ENCODE results near the gene HOXC4.
"Not testable (repeated sequence)": the region's sequence is repeated elsewhere in the genome, so short reads cannot be mapped to it uniquely, and the experiment has no call there.

The HOXC4 gene

DNA sequence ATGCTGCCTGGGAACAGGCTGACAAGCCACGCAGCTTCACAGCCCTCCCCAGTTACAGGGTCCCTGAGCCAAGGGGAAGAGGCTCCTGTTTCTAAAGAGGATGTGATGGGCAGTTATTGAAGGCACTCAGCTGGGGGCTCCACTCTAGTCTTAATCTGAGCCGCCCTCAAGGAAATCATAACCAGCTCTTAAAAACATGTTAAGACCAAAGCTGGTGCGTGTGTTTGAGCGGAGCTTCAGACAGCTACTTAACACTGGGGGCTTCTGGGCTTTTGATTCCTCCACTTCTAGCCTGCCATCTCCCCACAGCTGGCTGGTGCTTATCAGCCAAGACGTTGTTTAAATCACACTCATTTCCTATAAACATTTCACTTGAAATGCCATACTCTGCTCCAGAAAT lies 42.3 kb downstream of the HOXC4 start:
- not testable (repeated sequence) for H4K20me1 ChIP-seq (ENCODE audit: insufficient read depth, low read length); H3K79me2 ChIP-seq (ENCODE audit: low read length); H3K36me3 ChIP-seq (replicated peaks; ENCODE audit: low read depth, low read length); H3K4me2 ChIP-seq (ENCODE audit: low read length); H3K9ac ChIP-seq (ENCODE audit: low read length); H2AFZ ChIP-seq (ENCODE audit: low read depth, low read length); H3K27ac ChIP-seq (ENCODE audit: low read length); H3K9me3 ChIP-seq (ENCODE audit: insufficient read depth, low read length); H3K4me3 ChIP-seq (ENCODE audit: low read length); H3K27me3 ChIP-seq (ENCODE audit: low read depth, low read length); H3K4me1 ChIP-seq (ENCODE audit: low read length)

GRCh38 chr12:54098644-54099043 lies 45.0 kb downstream of the HOXC4 start:
- not testable (repeated sequence) for H2AFZ ChIP-seq (ENCODE audit: low read depth, low read length); H3K36me3 ChIP-seq (replicated peaks; ENCODE audit: low read depth, low read length); H3K27me3 ChIP-seq (ENCODE audit: low read depth, low read length); H3K27ac ChIP-seq (ENCODE audit: low read length); H3K4me1 ChIP-seq (ENCODE audit: low read length); H3K9me3 ChIP-seq (ENCODE audit: insufficient read depth, low read length); H3K4me3 ChIP-seq (ENCODE audit: low read length); H3K9ac ChIP-seq (ENCODE audit: low read length); H3K79me2 ChIP-seq (ENCODE audit: low read length); H3K4me2 ChIP-seq (ENCODE audit: low read length); H4K20me1 ChIP-seq (ENCODE audit: insufficient read depth, low read length)

GRCh38 chr12:54100588-54100987 lies 47.0 kb downstream of the HOXC4 start:
- H3K27me3 ChIP-seq (ENCODE audit: low read depth, low read length), result not testable (repeated sequence)

DNA sequence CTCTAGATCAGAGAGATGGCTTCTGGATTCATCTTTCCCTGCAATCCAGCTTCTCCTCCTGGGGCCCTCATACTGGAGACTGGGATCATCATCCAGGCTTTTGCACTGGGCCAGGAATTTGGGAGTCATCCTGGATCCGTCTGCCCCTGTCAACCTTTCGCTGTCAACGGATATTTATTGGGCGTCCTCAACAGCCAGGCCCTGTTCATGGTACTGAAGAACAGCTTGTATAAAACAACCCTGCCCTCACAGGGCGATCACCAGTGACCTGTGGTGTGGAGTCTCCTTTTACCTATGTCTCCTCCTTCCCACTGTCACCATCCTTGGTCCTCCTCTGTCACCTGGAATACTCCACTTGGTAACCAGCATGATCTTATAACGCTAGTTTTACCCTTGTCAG lies 48.6 kb downstream of the HOXC4 start:
- H3K79me2 ChIP-seq (ENCODE audit: low read length); H3K27me3 ChIP-seq (ENCODE audit: low read depth, low read length); H3K9me3 ChIP-seq (ENCODE audit: insufficient read depth, low read length); H3K36me3 ChIP-seq (replicated peaks; ENCODE audit: low read depth, low read length); H4K20me1 ChIP-seq (ENCODE audit: insufficient read depth, low read length); H3K4me2 ChIP-seq (ENCODE audit: low read length); H2AFZ ChIP-seq (ENCODE audit: low read depth, low read length); H3K9ac ChIP-seq (ENCODE audit: low read length); H3K4me3 ChIP-seq (ENCODE audit: low read length); H3K4me1 ChIP-seq (ENCODE audit: low read length); H3K27ac ChIP-seq (ENCODE audit: low read length): not testable (repeated sequence)

More at GRCh38 chr12:54100588-54100987, 47.0 kb downstream of the HOXC4 start:
- H3K4me2 ChIP-seq (ENCODE audit: low read length); H2AFZ ChIP-seq (ENCODE audit: low read depth, low read length); H3K9ac ChIP-seq (ENCODE audit: low read length); H4K20me1 ChIP-seq (ENCODE audit: insufficient read depth, low read length); H3K9me3 ChIP-seq (ENCODE audit: insufficient read depth, low read length); H3K4me3 ChIP-seq (ENCODE audit: low read length); H3K27ac ChIP-seq (ENCODE audit: low read length); H3K4me1 ChIP-seq (ENCODE audit: low read length); H3K79me2 ChIP-seq (ENCODE audit: low read length); H3K36me3 ChIP-seq (replicated peaks; ENCODE audit: low read depth, low read length): not testable (repeated sequence)

- H2AFZ ChIP-seq (ENCODE audit: low read depth, low read length); H3K36me3 ChIP-seq (replicated peaks; ENCODE audit: low read depth, low read length); H3K27ac ChIP-seq (ENCODE audit: low read length); H3K79me2 ChIP-seq (ENCODE audit: low read length); H4K20me1 ChIP-seq (ENCODE audit: insufficient read depth, low read length); H3K4me3 ChIP-seq (ENCODE audit: low read length); H3K4me1 ChIP-seq (ENCODE audit: low read length); H3K4me2 ChIP-seq (ENCODE audit: low read length); H3K27me3 ChIP-seq (ENCODE audit: low read depth, low read length); H3K9ac ChIP-seq (ENCODE audit: low read length); H3K9me3 ChIP-seq (ENCODE audit: insufficient read depth, low read length): not testable (repeated sequence)
Measured at GRCh38 chr12:54103827-54104226, 50.2 kb downstream of the HOXC4 start.
